Measurements from ENCODE around the gene LMF1.

Gene LMF1

GRCh38 chr16:847151-847550 is 123.6 kb downstream of the LMF1 start:
- no peaks in the 10 kb centered on the region for H3K27me3 ChIP-seq (ENCODE audit: low read length)
- H4K20me1 ChIP-seq (ENCODE audit: low read depth, low read length), result no peaks in the 10 kb centered on the region
- TF ChIP-seq EZH2phosphoT487 (conservative IDR thresholded peaks at IDR 0.05; ENCODE audit: low read length), result no peak

DNA sequence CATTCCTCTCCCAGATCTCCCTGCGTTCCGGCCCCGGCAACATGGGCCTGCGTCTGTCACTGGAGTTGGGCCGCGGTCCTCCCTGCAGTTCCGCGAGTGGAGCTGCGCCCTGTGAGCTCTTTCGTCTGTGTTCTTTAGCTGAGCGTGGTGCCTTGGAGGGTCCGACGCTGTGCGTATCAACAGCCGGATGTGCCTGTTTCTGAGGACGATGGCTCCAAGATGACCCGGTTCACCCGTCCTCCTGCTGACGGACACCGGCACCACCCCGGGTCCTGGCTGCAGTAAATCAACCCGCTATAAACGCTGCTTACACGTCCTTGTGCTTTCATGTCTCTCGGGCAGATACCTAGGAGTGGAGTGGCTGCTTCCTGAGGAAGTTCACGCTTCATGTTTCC is 125.4 kb downstream of the LMF1 start:
- Histone ChIP-seq H3K79me2 (ENCODE audit: insufficient read depth, low read length) (no peaks in the 10 kb centered on the region), H3K27me3 (ENCODE audit: low read length) (no peaks in the 10 kb centered on the region), H2AFZ (ENCODE audit: low read depth, low read length, severe bottlenecking) (no peak overlapping the region), H3K27ac (ENCODE audit: low read depth, low read length) (no peak overlapping the region), H4K20me1 (ENCODE audit: low read depth, low read length) (no peaks in the 10 kb centered on the region), H3K4me2 (ENCODE audit: low read depth, low read length, poor library complexity, severe bottlenecking) (no peak overlapping the region), H3K9me2 (replicated peaks; ENCODE audit: insufficient read depth, low read length) (no peaks in the 10 kb centered on the region), H3K36me3 (ENCODE audit: low read length) (no peaks in the 10 kb centered on the region), H3K9me3 (ENCODE audit: insufficient read depth, low read length) (no peaks in the 10 kb centered on the region), H3K9ac (ENCODE audit: low read length) (no peak overlapping the region), H3K4me3 (ENCODE audit: insufficient read depth, low read length, poor library complexity, severe bottlenecking) (no peak overlapping the region), H3F3A (ENCODE audit: insufficient read depth) (no peaks in the 10 kb centered on the region)
- TF ChIP-seq, protein P1, sequence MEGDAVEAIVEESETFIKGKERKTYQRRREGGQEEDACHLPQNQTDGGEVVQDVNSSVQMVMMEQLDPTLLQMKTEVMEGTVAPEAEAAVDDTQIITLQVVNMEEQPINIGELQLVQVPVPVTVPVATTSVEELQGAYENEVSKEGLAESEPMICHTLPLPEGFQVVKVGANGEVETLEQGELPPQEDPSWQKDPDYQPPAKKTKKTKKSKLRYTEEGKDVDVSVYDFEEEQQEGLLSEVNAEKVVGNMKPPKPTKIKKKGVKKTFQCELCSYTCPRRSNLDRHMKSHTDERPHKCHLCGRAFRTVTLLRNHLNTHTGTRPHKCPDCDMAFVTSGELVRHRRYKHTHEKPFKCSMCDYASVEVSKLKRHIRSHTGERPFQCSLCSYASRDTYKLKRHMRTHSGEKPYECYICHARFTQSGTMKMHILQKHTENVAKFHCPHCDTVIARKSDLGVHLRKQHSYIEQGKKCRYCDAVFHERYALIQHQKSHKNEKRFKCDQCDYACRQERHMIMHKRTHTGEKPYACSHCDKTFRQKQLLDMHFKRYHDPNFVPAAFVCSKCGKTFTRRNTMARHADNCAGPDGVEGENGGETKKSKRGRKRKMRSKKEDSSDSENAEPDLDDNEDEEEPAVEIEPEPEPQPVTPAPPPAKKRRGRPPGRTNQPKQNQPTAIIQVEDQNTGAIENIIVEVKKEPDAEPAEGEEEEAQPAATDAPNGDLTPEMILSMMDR (IDR thresholded peaks at IDR 0.05; ENCODE audit: insufficient read depth, low read length, poor library complexity, severe bottlenecking), result no peak
- TF ChIP-seq EZH2phosphoT487 (conservative IDR thresholded peaks at IDR 0.05; ENCODE audit: low read length), result no peak

More at GRCh38 chr16:847151-847550, 123.6 kb downstream of the LMF1 start:
- Histone ChIP-seq H3K4me3 (ENCODE audit: insufficient read depth, low read length, poor library complexity, severe bottlenecking) (no peak overlapping the region), H3K9me2 (replicated peaks; ENCODE audit: insufficient read depth, low read length) (no peaks in the 10 kb centered on the region), H3K9me3 (ENCODE audit: insufficient read depth, low read length) (no peaks in the 10 kb centered on the region), H3F3A (ENCODE audit: insufficient read depth) (no peaks in the 10 kb centered on the region), H3K9ac (ENCODE audit: low read length) (no peak overlapping the region), H3K4me2 (ENCODE audit: low read depth, low read length, poor library complexity, severe bottlenecking) (no peak overlapping the region), H3K79me2 (ENCODE audit: insufficient read depth, low read length) (no peaks in the 10 kb centered on the region), H3K27ac (ENCODE audit: low read depth, low read length) (no peak overlapping the region), H2AFZ (ENCODE audit: low read depth, low read length, severe bottlenecking) (no peak overlapping the region), H3K36me3 (ENCODE audit: low read length) (no peaks in the 10 kb centered on the region)

GRCh38 chr16:844638-845350 is 126.0 kb downstream of the LMF1 start:
- Histone ChIP-seq H3K9me2 (replicated peaks; ENCODE audit: insufficient read depth, low read length) (no peaks in the 10 kb centered on the region), H3K9ac (ENCODE audit: low read length) (no peak overlapping the region), H3K27ac (ENCODE audit: low read depth, low read length) (no peak overlapping the region), H3F3A (ENCODE audit: insufficient read depth) (no peaks in the 10 kb centered on the region), H3K36me3 (ENCODE audit: low read length) (no peaks in the 10 kb centered on the region), H3K4me2 (ENCODE audit: low read depth, low read length, poor library complexity, severe bottlenecking) (no peak overlapping the region), H3K9me3 (ENCODE audit: insufficient read depth, low read length) (no peaks in the 10 kb centered on the region), H3K79me2 (ENCODE audit: insufficient read depth, low read length) (no peaks in the 10 kb centered on the region), H4K20me1 (ENCODE audit: low read depth, low read length) (no peaks in the 10 kb centered on the region), H2AFZ (ENCODE audit: low read depth, low read length, severe bottlenecking) (no peak overlapping the region), H3K27me3 (ENCODE audit: low read length) (no peaks in the 10 kb centered on the region), H3K4me3 (ENCODE audit: insufficient read depth, low read length, poor library complexity, severe bottlenecking) (no peak overlapping the region)
- TF ChIP-seq EZH2phosphoT487 (conservative IDR thresholded peaks at IDR 0.05; ENCODE audit: low read length), result no peak
- TF ChIP-seq, protein P1 (IDR thresholded peaks at IDR 0.05; ENCODE audit: insufficient read depth, low read length, poor library complexity, severe bottlenecking), result no peak

GRCh38 chr16:843771-844170 is 127.0 kb downstream of the LMF1 start:
- H3K9ac ChIP-seq (ENCODE audit: low read length), result no peak overlapping the region
- no peaks in the 10 kb centered on the region for H3K36me3 ChIP-seq (ENCODE audit: low read length)
- H2AFZ ChIP-seq (ENCODE audit: low read depth, low read length, severe bottlenecking), result no peak overlapping the region
- no peaks in the 10 kb centered on the region for H3F3A ChIP-seq (ENCODE audit: insufficient read depth)
- no peak overlapping the region for H3K4me3 ChIP-seq (ENCODE audit: insufficient read depth, low read length, poor library complexity, severe bottlenecking)
- no peaks in the 10 kb centered on the region for H3K27me3 ChIP-seq (ENCODE audit: low read length)
- H3K79me2 ChIP-seq (ENCODE audit: insufficient read depth, low read length), result no peaks in the 10 kb centered on the region
- H3K27ac ChIP-seq (ENCODE audit: low read depth, low read length), result no peak overlapping the region
- no peaks in the 10 kb centered on the region for H3K9me2 ChIP-seq (replicated peaks; ENCODE audit: insufficient read depth, low read length)
- no peaks in the 10 kb centered on the region for H4K20me1 ChIP-seq (ENCODE audit: low read depth, low read length)
- TF ChIP-seq, protein P1 (IDR thresholded peaks at IDR 0.05; ENCODE audit: insufficient read depth, low read length, poor library complexity, severe bottlenecking), result no peak
- no peak for TF ChIP-seq EZH2phosphoT487 (conservative IDR thresholded peaks at IDR 0.05; ENCODE audit: low read length)
- H3K4me2 ChIP-seq (ENCODE audit: low read depth, low read length, poor library complexity, severe bottlenecking), result no peak overlapping the region
- no peaks in the 10 kb centered on the region for H3K9me3 ChIP-seq (ENCODE audit: insufficient read depth, low read length)

All from SU-DHL-6 (cell line).